BLaER1 treated with 17β-estradiol and CSF1 and Interleukin-3, amounts not matched to agents 10 nM and 100 nM (cell line): ENCODE measurements around the gene OR2AP1.

Source experiments
- H3K27ac ChIP-seq, 11 experiments: shearing (Covaris generic); formaldehyde crosslinking; 2 replicates each; pipeline ENCODE4 v1.8.1; 2022
- H3K27me3 ChIP-seq, 11 experiments: shearing (Covaris generic); formaldehyde crosslinking; 2 replicates each; pipeline ENCODE4 v1.8.1; 2022
- H3K36me3 ChIP-seq, 11 experiments: shearing (Covaris generic); formaldehyde crosslinking; 2 replicates each; pipeline ENCODE4 v1.8.1; 2022
- H3K4me1 ChIP-seq, 10 experiments: shearing (Covaris generic); formaldehyde crosslinking; 2 replicates each; pipeline ENCODE4 v1.8.1; 2022
- H3K4me2 ChIP-seq, 11 experiments: shearing (Covaris generic); formaldehyde crosslinking; 2 replicates each; pipeline ENCODE4 v1.8.1; 2022
- H3K4me3 ChIP-seq, 10 experiments: shearing (Covaris generic); formaldehyde crosslinking; 2 replicates each; pipeline ENCODE4 v1.8.1; 2022
- H3K9ac ChIP-seq, 11 experiments: shearing (Covaris generic); formaldehyde crosslinking; 2 replicates each; pipeline ENCODE4 v1.8.1; 2022
- H3K9me3 ChIP-seq, 11 experiments: shearing (Covaris generic); formaldehyde crosslinking; replicated peaks in 1 of 11; 2 replicates each; pipeline ENCODE4 v1.8.1; 2022
- H4K20me1 ChIP-seq, 11 experiments: shearing (Covaris generic); formaldehyde crosslinking; 2 replicates each; pipeline ENCODE4 v1.8.1; 2022
- Cebpa-rat ChIP-seq, 11 experiments: shearing (Covaris generic); IDR thresholded peaks; 2 replicates each; pipeline ENCODE4 v1.8.1; 2022

OR2AP1 gene

GRCh38 chr12:55607821-55608594 is 35.7 kb downstream of the OR2AP1 start:
- TF ChIP-seq Cebpa-rat (IDR thresholded peaks at IDR 0.05), result no peak
- Histone ChIP-seq H3K9me3 (no peaks in the 10 kb centered on the region), H3K4me1 (no peaks in the 10 kb centered on the region), H3K27me3 (no peaks in the 10 kb centered on the region), H3K9ac (no peak overlapping the region), H4K20me1 (no peaks in the 10 kb centered on the region), H3K36me3 (no peaks in the 10 kb centered on the region), H3K27ac (no peak overlapping the region), H3K4me2 (no peak overlapping the region), H3K4me3 (no peak overlapping the region)

DNA sequence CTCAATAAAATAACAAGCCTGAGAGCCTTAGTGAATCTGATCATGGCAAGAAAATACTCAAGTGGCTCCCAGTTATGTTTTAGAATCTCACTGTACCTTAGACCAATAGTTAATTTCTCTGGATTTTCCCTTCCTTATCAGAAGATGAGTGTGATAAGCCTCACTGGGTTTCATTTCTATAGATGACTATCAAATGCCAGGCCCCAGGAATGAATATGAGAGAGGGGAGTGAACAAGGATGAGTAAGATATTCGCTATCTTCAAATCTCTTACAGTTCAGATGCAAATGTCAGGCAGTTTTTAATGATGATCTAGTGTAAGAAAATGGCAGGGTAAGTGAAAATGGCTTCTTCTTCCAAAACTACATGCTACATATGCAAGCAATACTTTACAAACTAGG is 38.3 kb downstream of the OR2AP1 start:
- no peak for TF ChIP-seq Cebpa-rat (IDR thresholded peaks at IDR 0.05)
- no peak overlapping the region for H3K27ac ChIP-seq
- no peaks in the 10 kb centered on the region for H3K27me3 ChIP-seq
- H3K4me1 ChIP-seq, result no peaks in the 10 kb centered on the region
- no peak overlapping the region for H3K4me3 ChIP-seq
- H3K36me3 ChIP-seq, result no peaks in the 10 kb centered on the region
- peaks cover 10 to 19% (median 16%) of the 10 kb centered on the region in 11 experiments for H3K9me3 ChIP-seq
- H4K20me1 ChIP-seq, result no peaks in the 10 kb centered on the region
- no peak overlapping the region for H3K9ac ChIP-seq
- no peak overlapping the region for H3K4me2 ChIP-seq

GRCh38 chr12:55612646-55613045 is 40.4 kb downstream of the OR2AP1 start:
- H3K9ac ChIP-seq, result no peak overlapping the region
- no peaks in the 10 kb centered on the region; a peak in 1 of 22 replicates for H3K36me3 ChIP-seq
- no peak for TF ChIP-seq Cebpa-rat (IDR thresholded peaks at IDR 0.05)
- H3K4me1 ChIP-seq, result no peaks in the 10 kb centered on the region
- no peak overlapping the region for H3K4me3 ChIP-seq
- no peak overlapping the region for H3K4me2 ChIP-seq
- H4K20me1 ChIP-seq, result no peaks in the 10 kb centered on the region
- peaks cover 31 to 39% (median 36%) of the 10 kb centered on the region in 11 experiments for H3K9me3 ChIP-seq
- H3K27me3 ChIP-seq, result no peaks in the 10 kb centered on the region
- no peak overlapping the region for H3K27ac ChIP-seq

DNA sequence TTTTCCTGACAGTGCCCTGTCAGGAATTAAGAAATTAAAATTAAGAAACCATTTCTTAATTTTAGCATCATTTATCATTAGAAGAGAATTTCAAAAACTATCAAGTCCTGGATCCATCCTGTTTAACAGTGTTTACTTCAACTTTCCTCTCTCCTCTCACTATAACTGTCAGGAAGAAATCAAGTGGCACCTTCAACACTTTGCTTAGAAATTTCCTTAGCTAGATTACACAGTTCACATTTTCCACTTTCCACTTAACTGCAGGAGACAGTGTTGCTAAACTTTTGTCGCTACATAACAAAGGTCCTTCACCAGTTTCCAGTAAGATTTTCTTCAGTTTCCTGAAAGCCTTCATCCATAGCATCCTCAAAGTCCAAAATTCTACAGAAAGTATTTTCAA is 42.5 kb downstream of the OR2AP1 start:
- Histone ChIP-seq H3K4me1 (peaks cover 0 to 3% (median 0%) of the 10 kb centered on the region in 10 experiments; a peak in 1 of 20 replicates), H3K9me3 (peaks cover 36 to 44% (median 39%) of the 10 kb centered on the region in 11 experiments), H3K4me2 (no peak overlapping the region), H3K4me3 (no peak overlapping the region), H3K9ac (no peak overlapping the region), H3K27me3 (no peaks in the 10 kb centered on the region), H3K36me3 (no peaks in the 10 kb centered on the region; a peak in 1 of 22 replicates), H3K27ac (no peak overlapping the region), H4K20me1 (no peaks in the 10 kb centered on the region)
- no peak for TF ChIP-seq Cebpa-rat (IDR thresholded peaks at IDR 0.05)

DNA sequence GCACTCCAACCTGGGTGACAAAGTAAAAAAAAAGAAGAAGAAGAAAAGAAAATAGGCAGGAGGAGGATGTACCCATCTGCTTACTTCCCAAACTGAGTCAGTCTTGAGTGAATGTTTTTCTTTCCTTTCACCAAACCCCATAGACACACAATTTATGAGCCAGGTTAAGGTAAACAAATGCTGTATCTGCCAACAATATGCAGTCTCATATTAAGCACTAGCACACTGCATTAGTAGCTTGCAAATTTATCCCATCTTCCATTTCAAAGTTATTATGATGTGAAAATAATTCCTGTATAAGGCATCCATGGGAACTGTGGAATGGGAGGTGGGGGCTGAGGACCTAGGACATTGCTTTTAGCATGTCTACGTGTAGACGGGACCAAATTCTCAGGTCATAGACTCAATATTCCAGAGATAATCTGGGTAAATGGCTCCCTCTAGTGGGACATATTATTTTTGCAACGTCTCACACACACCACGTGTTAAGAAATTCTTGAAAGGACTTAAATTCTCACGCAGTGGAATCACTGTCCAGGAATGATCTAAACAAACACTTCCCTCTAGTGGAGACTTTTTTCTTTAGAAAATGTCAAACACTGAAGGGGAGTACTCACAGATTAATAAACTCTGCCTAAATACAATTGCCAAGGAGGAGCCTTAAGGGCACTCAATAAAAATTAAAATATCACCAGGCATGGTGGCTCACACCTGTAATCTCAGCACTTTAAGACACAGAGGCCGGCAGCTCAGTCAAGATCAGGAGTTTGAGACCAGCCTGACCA is 47.3 kb downstream of the OR2AP1 start:
- Histone ChIP-seq H3K36me3 (no peaks in the 10 kb centered on the region; a peak in 1 of 22 replicates), H3K27me3 (no peaks in the 10 kb centered on the region), H3K4me3 (no peak overlapping the region), H3K9me3 (peaks cover 33 to 37% (median 34%) of the 10 kb centered on the region in 11 experiments), H4K20me1 (no peaks in the 10 kb centered on the region), H3K27ac (no peak overlapping the region), H3K4me2 (peak overlapping the region in 1 of 11 experiments; percentile 5; a peak in 1 of 22 replicates), H3K9ac (no peak overlapping the region), H3K4me1 (peaks cover 0 to 8% (median 0%) of the 10 kb centered on the region in 10 experiments; a peak in 3 of 20 replicates)
- TF ChIP-seq Cebpa-rat (IDR thresholded peaks at IDR 0.05), result no peak

DNA sequence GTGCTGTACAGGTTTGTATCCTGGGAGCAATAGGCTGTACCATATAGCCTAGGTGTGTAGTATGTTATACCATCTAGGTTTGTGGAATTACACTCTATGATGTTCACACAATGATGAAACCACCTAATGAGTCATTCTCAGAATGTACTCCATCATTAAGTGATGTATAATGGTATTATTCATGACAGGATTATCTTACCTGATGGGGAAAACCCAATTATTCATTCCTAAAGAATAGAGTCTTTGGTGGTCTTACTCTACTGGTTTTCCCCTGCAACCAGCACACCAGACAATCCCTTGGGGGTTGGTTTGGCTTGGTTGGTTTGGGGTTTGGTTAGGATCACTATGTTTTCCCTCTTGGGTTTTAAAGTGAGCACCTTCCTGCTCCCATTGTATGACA is 51.8 kb downstream of the OR2AP1 start:
- Histone ChIP-seq H3K4me1 (peaks cover 0 to 17% (median 1%) of the 10 kb centered on the region in 10 experiments; a peak in 7 of 20 replicates), H3K9me3 (0 out of 22 replicates have a peak, but pooled peaks cover 0 to 12% (median 0%) of the 10 kb centered on the region in 11 experiments), H3K4me2 (no peak overlapping the region), H4K20me1 (no peaks in the 10 kb centered on the region), H3K4me3 (no peak overlapping the region), H3K27me3 (no peaks in the 10 kb centered on the region), H3K27ac (no peak overlapping the region), H3K9ac (no peak overlapping the region), H3K36me3 (no peaks in the 10 kb centered on the region)
- no peak for TF ChIP-seq Cebpa-rat (IDR thresholded peaks at IDR 0.05)
